ENCODE results near the gene N4BP3. TPM values are rescaled to one million over a fixed set of nuclear protein-coding genes. Genes with fewer than 3 reads are reported as not detected.

Gene N4BP3
- total RNA-seq, 2 donors from 2014 or later, result 0.24 to 0.85 TPM

GRCh38 chr5:178120607-178121357, 7.5 kb downstream of the N4BP3 start:
- no peaks in the 10 kb centered on the region for H3K9me3 ChIP-seq
- no peaks in the 10 kb centered on the region for H3K36me3 ChIP-seq
- H3K27me3 ChIP-seq, result no peaks in the 10 kb centered on the region
- H3K4me3 ChIP-seq, result peak overlapping the region in 1 of 2 donors; percentile 21
- TF ChIP-seq CTCF (IDR thresholded peaks at IDR 0.05), result peak in 1 of 2 donors; percentile 53
- no peak overlapping the region for H3K27ac ChIP-seq
- H3K4me1 ChIP-seq, result peaks cover 0 to 24% of the 10 kb centered on the region in 2 donors
- DNase-seq (ENCODE audit: low spot score), result no peak

DNA sequence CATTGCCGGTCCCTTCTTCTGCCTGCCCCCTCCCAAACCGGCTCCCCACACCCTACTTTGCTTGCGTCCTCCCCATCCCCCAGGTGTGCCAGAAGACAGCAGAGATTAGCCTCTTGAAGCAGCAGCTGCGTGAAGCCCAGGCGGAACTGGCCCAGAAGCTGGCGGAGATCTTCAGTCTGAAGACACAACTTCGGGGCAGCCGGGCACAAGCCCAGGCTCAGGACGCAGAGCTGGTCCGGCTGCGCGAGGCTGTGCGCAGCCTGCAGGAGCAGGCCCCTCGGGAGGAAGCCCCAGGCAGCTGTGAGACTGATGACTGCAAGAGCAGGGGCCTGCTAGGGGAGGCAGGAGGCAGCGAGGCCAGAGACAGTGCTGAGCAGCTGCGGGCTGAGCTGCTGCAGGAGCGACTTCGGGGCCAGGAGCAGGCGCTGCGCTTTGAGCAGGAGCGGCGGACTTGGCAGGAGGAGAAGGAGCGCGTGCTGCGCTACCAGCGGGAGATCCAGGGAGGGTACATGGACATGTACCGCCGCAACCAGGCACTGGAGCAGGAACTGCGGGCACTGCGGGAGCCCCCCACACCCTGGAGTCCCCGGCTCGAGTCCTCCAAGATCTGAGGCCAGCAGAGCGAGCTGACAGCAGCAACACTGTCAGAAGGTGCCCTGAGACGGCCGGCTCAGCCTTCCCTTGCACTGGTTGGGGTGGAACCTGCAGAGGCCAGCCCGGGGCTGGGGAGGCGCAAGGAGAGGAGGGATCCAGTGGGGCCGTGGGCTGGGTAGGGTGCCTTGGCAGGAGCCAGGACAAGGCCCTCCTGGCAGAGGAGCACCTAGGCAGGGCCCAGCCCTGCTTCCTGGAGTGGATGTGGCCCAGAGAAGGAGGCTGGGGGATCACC, 8.3 kb downstream of the N4BP3 start:
- no peaks in the 10 kb centered on the region for H3K27me3 ChIP-seq
- H3K4me3 ChIP-seq, result peak overlapping the region in 1 of 2 donors; percentile 21
- DNase-seq (ENCODE audit: low spot score), result no peak
- H3K9me3 ChIP-seq, result no peaks in the 10 kb centered on the region
- H3K36me3 ChIP-seq, result no peaks in the 10 kb centered on the region
- no peak for TF ChIP-seq CTCF (IDR thresholded peaks at IDR 0.05)
- H3K4me1 ChIP-seq, result peaks cover 0 to 22% of the 10 kb centered on the region in 2 donors
- no peak overlapping the region for H3K27ac ChIP-seq

DNA sequence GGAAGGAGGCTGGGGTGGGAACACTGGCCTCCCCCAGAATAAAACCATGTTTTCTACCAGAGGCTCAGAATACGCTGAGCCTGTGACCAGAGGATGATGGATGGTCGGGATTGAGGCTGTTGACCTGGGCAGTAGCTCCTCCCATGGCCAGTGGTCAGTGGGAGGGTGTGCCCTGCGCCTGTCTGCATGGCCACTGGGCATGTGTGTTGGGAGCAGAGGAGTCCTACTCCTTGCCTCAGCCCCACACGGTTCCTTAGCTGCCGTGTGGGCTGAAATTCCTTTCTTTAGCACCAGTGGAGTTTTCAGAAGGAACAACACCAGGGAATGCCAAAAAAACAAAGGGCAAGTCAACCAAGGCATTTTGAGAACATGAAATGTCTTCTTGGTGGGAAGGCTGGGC, 9.0 kb downstream of the N4BP3 start:
- Histone ChIP-seq H3K4me1 (peaks cover 0 to 24% of the 10 kb centered on the region in 2 donors), H3K9me3 (no peaks in the 10 kb centered on the region), H3K27ac (no peak overlapping the region), H3K36me3 (no peaks in the 10 kb centered on the region), H3K4me3 (no peak overlapping the region), H3K27me3 (no peaks in the 10 kb centered on the region)
- TF ChIP-seq CTCF (IDR thresholded peaks at IDR 0.05), result no peak
- no peak for DNase-seq (ENCODE audit: low spot score)

DNA sequence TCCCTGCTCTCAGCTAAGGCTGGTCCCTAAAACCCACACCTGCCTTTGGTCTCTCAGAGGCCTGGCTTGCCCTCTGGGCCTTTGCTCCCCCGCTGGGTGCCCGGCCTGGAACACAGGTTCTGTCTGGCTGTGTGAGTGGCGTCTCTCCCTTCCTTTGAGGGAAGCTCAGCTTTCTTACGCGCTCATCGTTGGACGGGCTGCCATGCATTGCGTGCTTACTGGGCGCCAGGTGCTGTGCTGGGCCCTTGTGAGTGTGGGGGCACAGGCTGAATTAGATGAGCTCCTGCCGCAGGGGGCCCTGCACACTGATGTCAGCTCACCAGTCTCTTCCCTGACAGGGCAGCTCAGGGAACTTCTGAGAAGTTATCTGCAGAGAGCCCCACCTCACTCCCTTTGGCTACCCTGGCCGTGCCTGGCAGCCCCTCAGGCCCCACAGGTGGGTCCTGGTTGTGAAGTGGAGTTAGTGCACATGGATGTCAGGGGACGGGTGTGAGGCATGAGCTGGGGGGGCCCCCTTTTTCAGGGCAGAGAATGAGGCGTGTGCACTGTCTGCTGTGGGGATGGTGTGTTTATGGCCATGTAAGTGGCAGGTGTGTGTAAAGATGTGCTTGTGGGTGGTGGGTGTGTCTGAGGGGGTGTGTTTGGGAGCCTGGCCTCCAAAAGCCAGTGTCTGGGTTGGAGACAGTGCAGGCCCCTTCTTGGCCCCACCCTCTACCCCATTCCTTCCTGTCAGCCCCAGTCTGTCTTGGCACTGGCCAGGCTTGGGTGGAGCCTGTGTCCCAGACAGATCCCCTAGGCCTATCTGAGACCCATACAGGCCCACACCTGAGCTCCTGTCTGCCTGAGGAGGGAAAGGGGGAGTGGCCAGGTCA, 10.0 kb downstream of the N4BP3 start:
- Histone ChIP-seq H3K27me3 (no peaks in the 10 kb centered on the region), H3K36me3 (no peaks in the 10 kb centered on the region), H3K27ac (no peak overlapping the region), H3K4me3 (no peak overlapping the region), H3K4me1 (peaks cover 0 to 24% of the 10 kb centered on the region in 2 donors), H3K9me3 (no peaks in the 10 kb centered on the region)
- no peak for TF ChIP-seq CTCF (IDR thresholded peaks at IDR 0.05)
- DNase-seq (ENCODE audit: low spot score), result no peak

Data from right atrium auricular region (tissue), 2 donors.